K562 (cell line): ENCODE results near the gene TM9SF3. TPM values are rescaled to one million over a fixed set of nuclear protein-coding genes. Genes with fewer than 3 reads are reported as not detected.

Experiments used
- ARNT ChIP-seq, 2 experiments: fragments of 450-650 bp; IDR thresholded peaks; 2 replicates each; pipeline ENCODE4 v1.6.1; 2016; ENCODE audit warnings: mild to moderate bottlenecking in 1 of 2
- BCOR ChIP-seq: fragments of 450-650 bp; IDR thresholded peaks from 2 replicates; pipeline ENCODE4 v1.6.1; 2016
- BMI1 ChIP-seq: fragments of 150-350 bp; IDR thresholded peaks from 2 replicates; pipeline ENCODE4 v1.6.1; 2014; ENCODE audit warnings: low read length
- BRD9 ChIP-seq: fragments of 450-650 bp; IDR thresholded peaks from 2 replicates; pipeline ENCODE4 v1.6.1; 2018; ENCODE audit warnings: low read depth; ENCODE audit not compliant: partially characterized antibody
- CHD1 ChIP-seq: fragments of 200-600 bp; sonication (generic); IDR thresholded peaks from one replicate; pipeline ENCODE4 v1.6.1; 2012; ENCODE audit warnings: mild to moderate bottlenecking, moderate library complexity, low read length, inconsistent platforms
- EP300 ChIP-seq: IDR thresholded peaks from 2 replicates; pipeline ENCODE4 v1.6.1; 2012; ENCODE audit warnings: low read length, improper control_type of control experiment
- ETS1 ChIP-seq: conservative IDR thresholded peaks from 2 replicates; pipeline ENCODE4 v1.6.1; 2011; ENCODE audit warnings: low read depth, mild to moderate bottlenecking, low read length; ENCODE audit not compliant: control insufficient read depth
- GABPA ChIP-seq: fragments of 200-800 bp; sonication (Bioruptor generic); conservative IDR thresholded peaks from 2 replicates; pipeline ENCODE4 v1.6.1; 2016; ENCODE audit warnings: low read depth, missing genetic modification characterization, missing compliant biosample characterization
- GATAD2B ChIP-seq: fragments of 450-650 bp; IDR thresholded peaks from 2 replicates; pipeline ENCODE4 v1.6.1; 2017; ENCODE audit warnings: mild to moderate bottlenecking, borderline replicate concordance
- GTF3C2 ChIP-seq: IDR thresholded peaks from 3 replicates; pipeline ENCODE4 v1.6.1; 2011; ENCODE audit warnings: borderline replicate concordance, mild to moderate bottlenecking, moderate library complexity; ENCODE audit not compliant: insufficient read length; ENCODE audit errors: extremely low read depth
- HCFC1 ChIP-seq: IDR thresholded peaks from 2 replicates; pipeline ENCODE4 v1.6.1; 2012; ENCODE audit warnings: low read depth, low read length, improper control_type of control experiment
- KLF13 ChIP-seq: fragments of 450-650 bp; IDR thresholded peaks from 2 replicates; pipeline ENCODE4 v1.6.1; 2016; ENCODE audit warnings: missing genetic modification characterization, low read depth, mild to moderate bottlenecking, missing compliant biosample characterization, moderate library complexity, borderline replicate concordance
- MEF2A ChIP-seq: IDR thresholded peaks from 2 replicates; pipeline ENCODE4 v1.6.1; 2011; ENCODE audit warnings: low read depth, mild to moderate bottlenecking, low read length, moderate library complexity; ENCODE audit not compliant: control insufficient read depth
- NFIX ChIP-seq: fragments of 250-450 bp; sonication (Bioruptor Pico); IDR thresholded peaks from 2 replicates; pipeline ENCODE4 v1.4.0; 2020; ENCODE audit warnings: low read depth, mild to moderate bottlenecking, moderate library complexity
- SRSF9 ChIP-seq: fragments of 200-400 bp; formaldehyde crosslinking; IDR thresholded peaks from 2 replicates; pipeline ENCODE4 v1.6.1; 2017; ENCODE audit warnings: low read depth, low read length, borderline replicate concordance
- STAT5B ChIP-seq: fragments of 250-450 bp; sonication (Bioruptor Pico); IDR thresholded peaks from 2 replicates; pipeline ENCODE4 v1.8.0; 2021; ENCODE audit warnings: mild to moderate bottlenecking, inconsistent platforms
- TFAM ChIP-seq: fragments of 250-450 bp; sonication (Bioruptor Pico); conservative IDR thresholded peaks from 2 replicates; pipeline ENCODE4 v1.5.0; 2021; ENCODE audit warnings: mild to moderate bottlenecking, moderate library complexity
- ZNF174 ChIP-seq: fragments of 250-450 bp; sonication (Bioruptor Pico); IDR thresholded peaks from 2 replicates; pipeline ENCODE4 v1.4.0; 2020; ENCODE audit warnings: mild to moderate bottlenecking
- ZNF764 ChIP-seq: fragments of 250-450 bp; sonication (Bioruptor Pico); IDR thresholded peaks from 2 replicates; pipeline ENCODE4 v1.4.0; 2020; ENCODE audit warnings: low read depth, mild to moderate bottlenecking, moderate library complexity
- polyA plus RNA-seq, 8 experiments: library from polyadenylated mRNA; depleted of rRNA in 4 of 8; stranded (reverse) in 5 of 8; unstranded in 3 of 8; fragments of >200 nt; fragmentation: Nextera tagmentation in 2 of 8; fragmentation: Illumina TruSeq in 1 of 8; extraction: Ambion mirVana in 2 of 8; extraction: Trizol in 1 of 8; gene quantifications; 2 replicates each; pipeline versions ENCODE4 v1.2.1 to v1.2.3, GENCODE V29; 2011 to 2014; ENCODE audit warnings: inconsistent platforms in 1 of 8, missing spikeins in 1 of 8
- total RNA-seq, 7 experiments: library from RNA; depleted of rRNA in 6 of 7; stranded (reverse); fragments of >200 nt in 6 of 7; fragmentation: Illumina TruSeq in 2 of 7; extraction: Trizol in 2 of 7; gene quantifications; 2 replicates each; pipeline versions ENCODE4 v1.2.1 to v1.2.3, GENCODE V29; 2011 to 2021; ENCODE audit warnings: low replicate concordance in 1 of 7
- TF ChIP-seq, protein P1 (sequence below): IDR thresholded peaks from 2 replicates; pipeline ENCODE4 v1.6.1; 2016; ENCODE audit warnings: missing genetic modification characterization, missing compliant biosample characterization
- TF ChIP-seq, protein P2 (sequence below), 2 experiments: fragments of 450-650 bp in 1 of 2; IDR thresholded peaks; 2 replicates each; pipeline ENCODE4 v1.6.1; 2011 to 2017; ENCODE audit warnings: low read depth in 2 of 2, antibody characterized with exemption in 1 of 2, borderline replicate concordance in 1 of 2, low read length in 1 of 2, mild to moderate bottlenecking in 1 of 2, mixed read lengths in 1 of 2; ENCODE audit not compliant: control insufficient read depth in 1 of 2

Gene TM9SF3
- total and polyA plus RNA-seq, 9 of the 15 experiments (the other 6 are each of a cell fraction or from before 2014, with no cell fraction given), result 16.1 to 63.1 (median 34.9) TPM

GRCh38 chr10:96619120-96619519, 32.3 kb upstream of the TM9SF3 start (continued):
- TF ChIP-seq BMI1 (no peak), HCFC1 (no peak), EP300 (peak; percentile 96), GATAD2B (peak; percentile 79; the same call in 1 of the 2 replicates), ETS1 (peak; percentile 63; the same call in 1 of the 2 replicates), BRD9 (no peak), NFIX (no peak), BCOR (peak; percentile 90), TFAM (no peak), STAT5B (CRISPR knock-in tag) (no peak), CHD1 (no peak), MEF2A (0 out of 2 replicates have a peak, but pooled peaks have one; percentile 30), SRSF9 (no peak), ARNT (IDR thresholded peaks at IDR 0.05) (peak; percentile 77 to 93; a peak in 3 of 4 replicates), KLF13 (tag) (peak; percentile 50; the same call in 1 of the 2 replicates), GTF3C2 (no peak), ZNF764 (CRISPR knock-in tag) (no peak), ZNF174 (CRISPR knock-in tag) (no peak), GABPA (tag) (no peak)
- TF ChIP-seq, protein P1, sequence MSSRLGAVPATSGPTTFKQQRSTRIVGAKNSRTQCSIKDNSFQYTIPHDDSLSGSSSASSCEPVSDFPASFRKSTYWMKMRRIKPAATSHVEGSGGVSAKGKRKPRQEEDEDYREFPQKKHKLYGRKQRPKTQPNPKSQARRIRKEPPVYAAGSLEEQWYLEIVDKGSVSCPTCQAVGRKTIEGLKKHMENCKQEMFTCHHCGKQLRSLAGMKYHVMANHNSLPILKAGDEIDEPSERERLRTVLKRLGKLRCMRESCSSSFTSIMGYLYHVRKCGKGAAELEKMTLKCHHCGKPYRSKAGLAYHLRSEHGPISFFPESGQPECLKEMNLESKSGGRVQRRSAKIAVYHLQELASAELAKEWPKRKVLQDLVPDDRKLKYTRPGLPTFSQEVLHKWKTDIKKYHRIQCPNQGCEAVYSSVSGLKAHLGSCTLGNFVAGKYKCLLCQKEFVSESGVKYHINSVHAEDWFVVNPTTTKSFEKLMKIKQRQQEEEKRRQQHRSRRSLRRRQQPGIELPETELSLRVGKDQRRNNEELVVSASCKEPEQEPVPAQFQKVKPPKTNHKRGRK (tag), result no peak
- TF ChIP-seq, protein P2, sequence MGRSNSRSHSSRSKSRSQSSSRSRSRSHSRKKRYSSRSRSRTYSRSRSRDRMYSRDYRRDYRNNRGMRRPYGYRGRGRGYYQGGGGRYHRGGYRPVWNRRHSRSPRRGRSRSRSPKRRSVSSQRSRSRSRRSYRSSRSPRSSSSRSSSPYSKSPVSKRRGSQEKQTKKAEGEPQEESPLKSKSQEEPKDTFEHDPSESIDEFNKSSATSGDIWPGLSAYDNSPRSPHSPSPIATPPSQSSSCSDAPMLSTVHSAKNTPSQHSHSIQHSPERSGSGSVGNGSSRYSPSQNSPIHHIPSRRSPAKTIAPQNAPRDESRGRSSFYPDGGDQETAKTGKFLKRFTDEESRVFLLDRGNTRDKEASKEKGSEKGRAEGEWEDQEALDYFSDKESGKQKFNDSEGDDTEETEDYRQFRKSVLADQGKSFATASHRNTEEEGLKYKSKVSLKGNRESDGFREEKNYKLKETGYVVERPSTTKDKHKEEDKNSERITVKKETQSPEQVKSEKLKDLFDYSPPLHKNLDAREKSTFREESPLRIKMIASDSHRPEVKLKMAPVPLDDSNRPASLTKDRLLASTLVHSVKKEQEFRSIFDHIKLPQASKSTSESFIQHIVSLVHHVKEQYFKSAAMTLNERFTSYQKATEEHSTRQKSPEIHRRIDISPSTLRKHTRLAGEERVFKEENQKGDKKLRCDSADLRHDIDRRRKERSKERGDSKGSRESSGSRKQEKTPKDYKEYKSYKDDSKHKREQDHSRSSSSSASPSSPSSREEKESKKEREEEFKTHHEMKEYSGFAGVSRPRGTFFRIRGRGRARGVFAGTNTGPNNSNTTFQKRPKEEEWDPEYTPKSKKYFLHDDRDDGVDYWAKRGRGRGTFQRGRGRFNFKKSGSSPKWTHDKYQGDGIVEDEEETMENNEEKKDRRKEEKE (IDR thresholded peaks at IDR 0.05; ENCODE audit: borderline replicate concordance in 1 of 2, control insufficient read depth in 1 of 2, low read depth in 2 of 2, low read length in 1 of 2), result no peak
